IPS-18a (cell line): ENCODE measurements around the gene WDR18.

Experiments
- H3K27ac ChIP-seq: one replicate; pipeline ENCODE4 v1.5.1; 2013; ENCODE audit warnings: low read length
- H3K27me3 ChIP-seq: one replicate; pipeline ENCODE4 v1.6.1; 2013; ENCODE audit warnings: mild to moderate bottlenecking, low read length; ENCODE audit not compliant: control insufficient read depth, insufficient read depth
- H3K36me3 ChIP-seq: one replicate; pipeline ENCODE4 v1.6.1; 2013; ENCODE audit warnings: low read depth, low read length; ENCODE audit not compliant: control insufficient read depth
- H3K4me1 ChIP-seq: one replicate; pipeline ENCODE4 v1.6.1; 2013; ENCODE audit warnings: low read depth, low read length; ENCODE audit not compliant: control insufficient read depth
- H3K4me3 ChIP-seq: one replicate; pipeline ENCODE4 v1.5.1; 2013; ENCODE audit warnings: low read length
- H3K9ac ChIP-seq: one replicate; pipeline ENCODE4 v1.6.1; 2013; ENCODE audit warnings: mild to moderate bottlenecking, low read length, moderate library complexity
- H3K9me3 ChIP-seq: one replicate; pipeline ENCODE4 v1.6.1; 2013; ENCODE audit warnings: low read depth, low read length; ENCODE audit not compliant: control insufficient read depth

The WDR18 gene

GRCh38 chr19:1039646-1040475, 55.7 kb downstream of the WDR18 start, which contains the start of gene ABCA7:
Gene ABCA7, plus strand, starts transcription at chr19:1040107. Its CDS starts 1,255 bp downstream, at chr19:1041362.
- peaks cover 4% of the 10 kb centered on the region for H3K4me1 ChIP-seq
- H3K36me3 ChIP-seq = peaks cover 28% of the 10 kb centered on the region
- H3K9me3 ChIP-seq = no peaks in the 10 kb centered on the region
- no peak within 1 kb of the TSS for H3K27ac ChIP-seq
- H3K9ac ChIP-seq = peak within 1 kb of the TSS; percentile 52
- peak within 1 kb of the TSS; percentile 71 for H3K4me3 ChIP-seq
- no peaks in the 10 kb centered on the region for H3K27me3 ChIP-seq

GRCh38 chr19:1040476-1041271, 56.5 kb downstream of the WDR18 start:
- peak overlapping the region; percentile 52 for H3K9ac ChIP-seq
- no peaks in the 10 kb centered on the region for H3K27me3 ChIP-seq
- peaks cover 23% of the 10 kb centered on the region for H3K36me3 ChIP-seq
- H3K4me1 ChIP-seq = peaks cover 4% of the 10 kb centered on the region
- H3K9me3 ChIP-seq = no peaks in the 10 kb centered on the region
- no peak overlapping the region for H3K27ac ChIP-seq
- H3K4me3 ChIP-seq = peak overlapping the region; percentile 71

GRCh38 chr19:1041272-1041834, 57.2 kb downstream of the WDR18 start:
- peaks cover 16% of the 10 kb centered on the region for H3K36me3 ChIP-seq
- H3K27me3 ChIP-seq = no peaks in the 10 kb centered on the region
- no peak overlapping the region for H3K27ac ChIP-seq
- H3K9me3 ChIP-seq = no peaks in the 10 kb centered on the region
- no peak overlapping the region for H3K9ac ChIP-seq
- no peak overlapping the region for H3K4me3 ChIP-seq
- peaks cover 4% of the 10 kb centered on the region for H3K4me1 ChIP-seq

GRCh38 chr19:1041835-1042685, 57.9 kb downstream of the WDR18 start:
- no peaks in the 10 kb centered on the region for H3K9me3 ChIP-seq
- no peak overlapping the region for H3K4me3 ChIP-seq
- H3K27me3 ChIP-seq = no peaks in the 10 kb centered on the region
- no peak overlapping the region for H3K27ac ChIP-seq
- no peak overlapping the region for H3K9ac ChIP-seq
- peaks cover 4% of the 10 kb centered on the region for H3K4me1 ChIP-seq
- peaks cover 13% of the 10 kb centered on the region for H3K36me3 ChIP-seq

GRCh38 chr19:1042689-1043511, 58.8 kb downstream of the WDR18 start:
- Histone ChIP-seq H3K4me3 (no peak overlapping the region), H3K27ac (no peak overlapping the region), H3K9ac (no peak overlapping the region), H3K27me3 (no peaks in the 10 kb centered on the region), H3K9me3 (no peaks in the 10 kb centered on the region), H3K36me3 (peaks cover 6% of the 10 kb centered on the region), H3K4me1 (peaks cover 4% of the 10 kb centered on the region)
